Measurements from ENCODE around the gene HSD17B8. TPM values are rescaled to one million over a fixed set of nuclear protein-coding genes. Genes with fewer than 3 reads are reported as not detected.

Gene HSD17B8
- total RNA-seq, 2 donors from 2014 or later = 5.7 to 6.8 TPM

GRCh38 chr6:33203443-33204164 is 851 bp upstream of the HSD17B8 start:
- DNase-seq = no peak
- Histone ChIP-seq H3K27ac (ENCODE audit: low read depth, low read length) (peak overlapping the region; percentile 44), H3K36me3 (ENCODE audit: control insufficient read depth, insufficient read depth, low read length) (peaks cover 22% of the 10 kb centered on the region), H3K4me1 (ENCODE audit: control insufficient read depth, insufficient read depth, low read length) (peaks cover 7% of the 10 kb centered on the region), H3K4me3 (ENCODE audit: low read length) (no peak overlapping the region), H3K9ac (ENCODE audit: extremely low read depth, low read length, poor library complexity, severe bottlenecking) (no peak overlapping the region), H3K9me3 (ENCODE audit: control insufficient read depth, low read length) (no peaks in the 10 kb centered on the region), H3K27me3 (ENCODE audit: control insufficient read depth, insufficient read depth, low read length, poor library complexity, severe bottlenecking) (no peaks in the 10 kb centered on the region)
- Mint-ChIP-seq H3K27me3 (ENCODE audit: insufficient read depth) (peaks cover 23% of the 10 kb centered on the region), H3K4me1 (peaks cover 30% of the 10 kb centered on the region), H3K36me3 (ENCODE audit: low read depth) (peaks cover 24% of the 10 kb centered on the region), H3K4me3 (peak overlapping the region; percentile 96), H3K27ac (peak overlapping the region; percentile 37), H3K9me3 (no peaks in the 10 kb centered on the region)
- no peak for TF ChIP-seq CTCF (conservative IDR thresholded peaks at IDR 0.05)
- 91 to 100% methylated on average over 2 to 7 of the region's 7 CpGs for WGBS, 2 experiments (ENCODE audit: insufficient coverage in 1 of 2, insufficient read length in 1 of 2)

GRCh38 chr6:33204165-33204414 is 365 bp upstream of the HSD17B8 start:
- Mint-ChIP-seq H3K9me3 (no peaks in the 10 kb centered on the region), H3K27me3 (ENCODE audit: insufficient read depth) (peaks cover 23% of the 10 kb centered on the region), H3K27ac (peak overlapping the region; percentile 37), H3K4me3 (peak overlapping the region; percentile 96), H3K36me3 (ENCODE audit: low read depth) (peaks cover 24% of the 10 kb centered on the region), H3K4me1 (peaks cover 32% of the 10 kb centered on the region)
- Histone ChIP-seq H3K27ac (ENCODE audit: low read depth, low read length) (peak overlapping the region; percentile 44), H3K4me1 (ENCODE audit: control insufficient read depth, insufficient read depth, low read length) (peaks cover 10% of the 10 kb centered on the region), H3K27me3 (ENCODE audit: control insufficient read depth, insufficient read depth, low read length, poor library complexity, severe bottlenecking) (no peaks in the 10 kb centered on the region), H3K4me3 (ENCODE audit: low read length) (no peak overlapping the region), H3K36me3 (ENCODE audit: control insufficient read depth, insufficient read depth, low read length) (peaks cover 23% of the 10 kb centered on the region), H3K9me3 (ENCODE audit: control insufficient read depth, low read length) (no peaks in the 10 kb centered on the region), H3K9ac (ENCODE audit: extremely low read depth, low read length, poor library complexity, severe bottlenecking) (no peak overlapping the region)
- WGBS, 2 experiments (ENCODE audit: insufficient coverage in 1 of 2, insufficient read length in 1 of 2) = 0 to 8% methylated on average over 2 to 4 of the region's 4 CpGs
- TF ChIP-seq CTCF (conservative IDR thresholded peaks at IDR 0.05) = no peak
- peak; percentile 50 for DNase-seq

- H3K4me1 Mint-ChIP-seq = peaks cover 30% of the 10 kb centered on the region
- Histone ChIP-seq H3K9me3 (ENCODE audit: control insufficient read depth, low read length) (no peaks in the 10 kb centered on the region), H3K36me3 (ENCODE audit: control insufficient read depth, insufficient read depth, low read length) (peaks cover 36% of the 10 kb centered on the region), H3K4me3 (ENCODE audit: low read length) (peak overlapping the region; percentile 85), H3K4me1 (ENCODE audit: control insufficient read depth, insufficient read depth, low read length) (peaks cover 11% of the 10 kb centered on the region), H3K27me3 (ENCODE audit: control insufficient read depth, insufficient read depth, low read length, poor library complexity, severe bottlenecking) (no peaks in the 10 kb centered on the region), H3K9ac (ENCODE audit: extremely low read depth, low read length, poor library complexity, severe bottlenecking) (peak overlapping the region; percentile 70), H3K27ac (ENCODE audit: low read depth, low read length) (peak overlapping the region; percentile 90)
- DNase-seq = peak; percentile 77
- peak; percentile 50 for TF ChIP-seq CTCF (conservative IDR thresholded peaks at IDR 0.05)
- H3K9me3 Mint-ChIP-seq = no peaks in the 10 kb centered on the region
- peak overlapping the region; percentile 49 for H3K27ac Mint-ChIP-seq
- peaks cover 38% of the 10 kb centered on the region for H3K36me3 Mint-ChIP-seq (ENCODE audit: low read depth)
- peak overlapping the region; percentile 96 for H3K4me3 Mint-ChIP-seq
- peaks cover 23% of the 10 kb centered on the region for H3K27me3 Mint-ChIP-seq (ENCODE audit: insufficient read depth)
- WGBS, 2 experiments (ENCODE audit: insufficient coverage in 1 of 2, insufficient read length in 1 of 2) = 27 to 32% methylated on average over 10 to 17 of the region's 17 CpGs
Measured at GRCh38 chr6:33205191-33206026, 954 bp downstream of the HSD17B8 start.
